SK-N-SH (cell line): ENCODE results near the gene C4orf36. TPM values are rescaled to one million over a fixed set of nuclear protein-coding genes. Genes with fewer than 3 reads are reported as not detected.
A peak's percentile ranks its signal among the peaks of the same experiment; 100 is the strongest.

Experiments
- CTCF ChIA-PET: fragments of 300-600, 350-600 bp; formaldehyde crosslinking; extraction: SDS; loops from one replicate; lab custom pipeline; 2021; lab: Yijun Ruan, JAX
- POLR2A ChIA-PET: fragments of 350-600 bp; sonication (Branson Sonifier 250); formaldehyde crosslinking; extraction: SDS; loops from one replicate; lab custom pipeline; 2020; ENCODE audit warnings: antibody characterized with exemption, inconsistent platforms; lab: Yijun Ruan, JAX
- DNase-seq: peaks from one replicate; pipeline ENCODE4 v3.0.0; 2012
- H2AFZ ChIP-seq: fragments of 200-600 bp; sonication (generic); 2 replicates; pipeline ENCODE4 v1.8.1; 2016; ENCODE audit warnings: antibody characterized with exemption, mild to moderate bottlenecking, low read depth
- H3F3A ChIP-seq: fragments of 200-600 bp; sonication (generic); replicated peaks from 2 replicates; pipeline ENCODE3; 2016; ENCODE audit warnings: antibody characterized with exemption, mild to moderate bottlenecking; ENCODE audit not compliant: insufficient read depth
- H3K27ac ChIP-seq, 2 experiments: fragments of 200-500 bp in 1 of 2; fragments of 200-600 bp in 1 of 2; sonication (Bioruptor generic) in 1 of 2; sonication (generic), shearing (Covaris generic) in 1 of 2; 2 replicates each; pipeline versions ENCODE4 v1.5.1 to v1.6.1; 2014 to 2016; ENCODE audit warnings: low read depth in 2 of 2, inconsistent platforms in 1 of 2, low read length in 1 of 2, mild to moderate bottlenecking in 1 of 2, mixed read lengths in 1 of 2
- H3K27me3 ChIP-seq: fragments of 200-600 bp; sonication (generic), shearing (Covaris generic); 2 replicates; pipeline ENCODE4 v1.6.1; 2016; ENCODE audit warnings: mixed run types; ENCODE audit not compliant: insufficient read depth
- H3K36me3 ChIP-seq, 2 experiments: fragments of 200-500 bp in 1 of 2; fragments of 200-600 bp in 1 of 2; sonication (Bioruptor generic) in 1 of 2; sonication (generic) in 1 of 2; replicated peaks in 1 of 2; 2 replicates each; pipeline versions ENCODE3 to v1.5.1; 2014 to 2016; ENCODE audit warnings: low read length in 1 of 2, mild to moderate bottlenecking in 1 of 2; ENCODE audit not compliant: insufficient read depth in 2 of 2, control insufficient read depth in 1 of 2
- H3K4me1 ChIP-seq, 2 experiments: fragments of 200-500 bp in 1 of 2; fragments of 200-600 bp in 1 of 2; sonication (Bioruptor generic) in 1 of 2; sonication (generic), shearing (Covaris generic) in 1 of 2; 2 replicates each; pipeline versions ENCODE4 v1.5.1 to v1.6.1; 2014 to 2016; ENCODE audit warnings: low read depth in 1 of 2, low read length in 1 of 2, mixed run types in 1 of 2; ENCODE audit not compliant: insufficient read depth in 2 of 2, control insufficient read depth in 1 of 2
- H3K4me2 ChIP-seq: fragments of 200-600 bp; sonication (generic), shearing (Covaris generic); 2 replicates; pipeline ENCODE4 v1.6.1; 2017; ENCODE audit warnings: mixed run types
- H3K4me3 ChIP-seq, 2 experiments: fragments of 200-500 bp in 1 of 2; fragments of 200-600 bp in 1 of 2; sonication (Bioruptor generic) in 1 of 2; sonication (generic), shearing (Covaris generic) in 1 of 2; 2 replicates each; pipeline versions ENCODE4 v1.5.1 to v1.8.1; 2014 to 2016; ENCODE audit warnings: low read depth in 2 of 2, inconsistent platforms in 1 of 2, low read length in 1 of 2, mild to moderate bottlenecking in 1 of 2, mixed read lengths in 1 of 2, moderate library complexity in 1 of 2
- H3K79me2 ChIP-seq: fragments of 200-600 bp; sonication (generic); 2 replicates; pipeline ENCODE4 v1.8.1; 2017; ENCODE audit warnings: mild to moderate bottlenecking; ENCODE audit not compliant: insufficient read depth
- H3K9ac ChIP-seq: fragments of 200-600 bp; sonication (generic); 2 replicates; pipeline ENCODE4 v1.6.1; 2017; ENCODE audit warnings: mixed run types
- H3K9me2 ChIP-seq: fragments of 200-600 bp; sonication (generic); 2 replicates; pipeline ENCODE4 v1.6.1; 2017; ENCODE audit warnings: mixed run types
- H3K9me3 ChIP-seq: fragments of 200-600 bp; sonication (generic); 2 replicates; pipeline ENCODE4 v1.6.1; 2017; ENCODE audit warnings: mixed run types, mild to moderate bottlenecking, moderate library complexity
- H4K20me1 ChIP-seq: fragments of 200-600 bp; sonication (generic); 2 replicates; pipeline ENCODE4 v1.6.1; 2017; ENCODE audit warnings: mild to moderate bottlenecking, mixed run types; ENCODE audit not compliant: insufficient read depth
- EZH2phosphoT487 ChIP-seq: fragments of 200-600 bp; sonication (generic); IDR thresholded peaks from 2 replicates; pipeline ENCODE4 v1.6.1; 2017; ENCODE audit warnings: low read depth, mixed run types, mild to moderate bottlenecking, antibody characterized with exemption, moderate library complexity, borderline replicate concordance
- FOSL2 ChIP-seq: IDR thresholded peaks from 2 replicates; pipeline ENCODE4 v1.4.0; 2012; ENCODE audit warnings: low read depth, mild to moderate bottlenecking, moderate library complexity, borderline replicate concordance
- NFIC ChIP-seq: IDR thresholded peaks from 2 replicates; pipeline ENCODE4 v1.4.0; 2012; ENCODE audit warnings: borderline replicate concordance
- RAD21 ChIP-seq: IDR thresholded peaks from 2 replicates; pipeline ENCODE4 v1.6.1; 2012; ENCODE audit warnings: mild to moderate bottlenecking, low read length
- RFX5 ChIP-seq: IDR thresholded peaks from 2 replicates; pipeline ENCODE4 v1.6.1; 2012; ENCODE audit warnings: mild to moderate bottlenecking, improper control_type of control experiment, low read length
- SMC3 ChIP-seq: IDR thresholded peaks from 2 replicates; pipeline ENCODE4 v1.6.1; 2012; ENCODE audit warnings: low read depth, low read length, improper control_type of control experiment
- WGBS: methylation state at CpG from one replicate; pipeline ENCODE4 v1.1.6; 2017; ENCODE audit warnings: low lambda C conversion rate; 5-methylcytosine and 5-hydroxymethylcytosine counted together
- polyA plus RNA-seq, 3 experiments: library from polyadenylated mRNA; depleted of rRNA; stranded (reverse); fragments of >200 nt; gene quantifications; 2 replicates each; pipeline ENCODE4 v1.2.3, GENCODE V29; 2012
- TF ChIP-seq, protein P1 (sequence below): IDR thresholded peaks from 2 replicates; pipeline ENCODE4; 2012
- TF ChIP-seq, protein P2 (sequence below): IDR thresholded peaks from 2 replicates; pipeline ENCODE4 v1.4.0; 2012; ENCODE audit warnings: low read depth, borderline replicate concordance

The C4orf36 gene
- polyA plus RNA-seq, 1 of the 3 experiments (the other 2 are of a cell fraction) = 0.71 TPM

DNA sequence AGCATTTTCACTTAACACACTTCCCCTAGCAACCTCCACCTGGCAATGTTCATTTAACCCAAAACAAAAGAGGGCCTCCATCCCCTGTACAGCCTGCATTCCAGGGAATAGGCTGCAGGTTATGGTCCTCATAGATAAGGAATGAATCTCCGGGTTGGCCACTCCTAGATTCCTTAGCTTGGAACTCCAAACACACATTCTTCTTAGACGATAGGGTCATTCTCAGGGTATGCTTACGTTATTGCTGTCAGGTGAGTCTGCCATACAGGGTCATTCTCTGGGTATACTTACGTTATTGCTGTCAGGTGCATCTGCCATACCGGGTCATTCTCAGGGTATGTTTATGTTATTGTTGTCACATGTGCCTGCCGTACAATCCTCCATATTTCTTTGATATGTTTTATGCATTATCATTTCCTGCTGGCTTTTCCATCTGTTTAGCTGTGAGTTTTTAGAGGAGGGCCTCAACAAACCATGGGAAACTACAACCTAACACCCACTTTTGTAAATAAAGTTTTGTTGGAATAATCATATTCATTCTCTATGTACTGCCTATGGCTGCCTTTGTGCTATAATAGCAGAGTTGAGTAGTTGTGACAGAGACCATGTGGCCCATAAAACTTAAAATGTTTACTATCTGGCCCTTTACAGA lies 34.3 kb upstream of the C4orf36 start (continued):
- TF ChIP-seq, protein P1, sequence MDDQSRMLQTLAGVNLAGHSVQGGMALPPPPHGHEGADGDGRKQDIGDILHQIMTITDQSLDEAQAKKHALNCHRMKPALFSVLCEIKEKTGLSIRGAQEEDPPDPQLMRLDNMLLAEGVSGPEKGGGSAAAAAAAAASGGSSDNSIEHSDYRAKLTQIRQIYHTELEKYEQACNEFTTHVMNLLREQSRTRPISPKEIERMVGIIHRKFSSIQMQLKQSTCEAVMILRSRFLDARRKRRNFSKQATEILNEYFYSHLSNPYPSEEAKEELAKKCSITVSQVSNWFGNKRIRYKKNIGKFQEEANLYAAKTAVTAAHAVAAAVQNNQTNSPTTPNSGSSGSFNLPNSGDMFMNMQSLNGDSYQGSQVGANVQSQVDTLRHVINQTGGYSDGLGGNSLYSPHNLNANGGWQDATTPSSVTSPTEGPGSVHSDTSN = no peak
- TF ChIP-seq FOSL2 (no peak), EZH2phosphoT487 (no peak), RFX5 (no peak)
- TF ChIP-seq, protein P2, sequence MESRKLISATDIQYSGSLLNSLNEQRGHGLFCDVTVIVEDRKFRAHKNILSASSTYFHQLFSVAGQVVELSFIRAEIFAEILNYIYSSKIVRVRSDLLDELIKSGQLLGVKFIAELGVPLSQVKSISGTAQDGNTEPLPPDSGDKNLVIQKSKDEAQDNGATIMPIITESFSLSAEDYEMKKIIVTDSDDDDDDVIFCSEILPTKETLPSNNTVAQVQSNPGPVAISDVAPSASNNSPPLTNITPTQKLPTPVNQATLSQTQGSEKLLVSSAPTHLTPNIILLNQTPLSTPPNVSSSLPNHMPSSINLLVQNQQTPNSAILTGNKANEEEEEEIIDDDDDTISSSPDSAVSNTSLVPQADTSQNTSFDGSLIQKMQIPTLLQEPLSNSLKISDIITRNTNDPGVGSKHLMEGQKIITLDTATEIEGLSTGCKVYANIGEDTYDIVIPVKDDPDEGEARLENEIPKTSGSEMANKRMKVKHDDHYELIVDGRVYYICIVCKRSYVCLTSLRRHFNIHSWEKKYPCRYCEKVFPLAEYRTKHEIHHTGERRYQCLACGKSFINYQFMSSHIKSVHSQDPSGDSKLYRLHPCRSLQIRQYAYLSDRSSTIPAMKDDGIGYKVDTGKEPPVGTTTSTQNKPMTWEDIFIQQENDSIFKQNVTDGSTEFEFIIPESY = no peak

DNA sequence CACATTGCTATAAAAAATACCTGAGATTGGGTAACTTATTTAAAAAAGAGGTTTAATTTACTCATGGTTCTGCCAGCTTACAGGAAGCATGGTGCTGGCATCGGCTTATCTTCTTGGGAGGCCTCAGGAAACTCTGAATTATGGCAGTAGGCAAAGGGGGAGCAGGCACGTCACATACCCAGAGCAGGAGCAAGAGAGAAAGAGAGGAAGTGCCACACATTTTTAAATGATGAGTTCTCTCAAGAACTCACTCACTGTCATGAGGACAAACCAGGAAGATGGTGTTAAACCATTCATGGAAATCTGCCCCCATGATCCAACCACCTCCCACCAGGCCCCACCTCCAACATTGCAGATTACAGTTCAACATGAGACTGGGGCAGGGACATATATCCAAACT lies 32.6 kb upstream of the C4orf36 start:
- H3K9me2 ChIP-seq = no peaks in the 10 kb centered on the region
- 7% methylated on average over 2 of the region's 2 CpGs for WGBS
- no peaks in the 10 kb centered on the region for H3K9me3 ChIP-seq
- H3K4me1 ChIP-seq = peaks cover 0 to 3% of the 10 kb centered on the region in 2 experiments; a peak in 1 of 4 replicates
- H3K9ac ChIP-seq = no peak overlapping the region
- POLR2A ChIA-PET = no interaction called here
- no peaks in the 10 kb centered on the region for H3K79me2 ChIP-seq
- H4K20me1 ChIP-seq = no peaks in the 10 kb centered on the region
- TF ChIP-seq RAD21 = no peak
- TF ChIP-seq, protein P1 = 0 out of 2 replicates have a peak, but pooled peaks have one; percentile 6
- H2AFZ ChIP-seq = no peak overlapping the region
- no peak overlapping the region for H3K27ac ChIP-seq
- no peaks in the 10 kb centered on the region for H3K27me3 ChIP-seq
- H3K36me3 ChIP-seq = no peaks in the 10 kb centered on the region
- no peaks in the 10 kb centered on the region for H3F3A ChIP-seq
- no peak for DNase-seq
- CTCF ChIA-PET = interaction anchor here (1.0 to 6.8 kb wide), 2 partner anchors 167 to 190 kb away, joined by 3 to 138 read pairs; no protein-coding TSS in a partner anchor
- H3K4me3 ChIP-seq = no peak overlapping the region
- no peak overlapping the region for H3K4me2 ChIP-seq

DNA sequence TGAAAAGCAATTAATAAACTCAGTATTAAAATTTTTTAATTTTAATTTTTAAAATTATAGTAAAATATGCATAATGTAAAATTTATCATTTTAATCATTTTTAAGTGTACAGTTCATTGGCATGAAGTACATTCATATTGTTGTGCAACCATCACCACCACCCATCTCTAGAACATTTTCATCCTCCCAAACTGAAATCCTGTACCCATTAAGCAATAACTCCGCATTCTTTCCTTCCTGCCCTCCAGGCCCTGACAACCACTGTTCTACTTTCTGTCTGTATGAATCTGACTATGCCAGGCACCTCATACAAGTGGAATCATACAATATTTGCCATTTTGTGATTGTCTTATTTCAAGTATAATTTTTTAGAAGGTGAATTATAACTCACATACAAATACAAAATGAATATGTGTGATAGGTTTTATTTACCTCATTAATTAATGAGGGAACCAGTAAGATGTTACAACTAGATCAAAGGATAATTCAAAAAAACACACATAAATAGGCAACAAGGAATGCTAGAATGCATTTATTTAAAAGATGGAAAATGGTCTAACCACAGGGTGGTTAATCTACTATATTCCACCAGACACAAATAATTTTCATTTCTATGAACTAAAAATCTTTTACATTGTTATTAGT lies 29.5 kb upstream of the C4orf36 start:
- no peaks in the 10 kb centered on the region for H3K9me3 ChIP-seq
- H3K4me3 ChIP-seq = no peak overlapping the region
- no peaks in the 10 kb centered on the region for H3K9me2 ChIP-seq
- ChIA-PET CTCF (interaction anchor here (0.6 to 6.8 kb wide), 56 partner anchors 9 to 614 kb away, joined by 3 to 138 read pairs (median 5); partner anchors contain the start of genes AFF1 and C4orf36), POLR2A (interaction anchor here (1.0 to 1.6 kb wide), 3 partner anchors 13 to 172 kb away, joined by 3 to 5 read pairs (median 5); partner anchors contain the start of gene AFF1)
- 82% methylated on average over 1 of the region's 1 CpG for WGBS
- no peak overlapping the region for H2AFZ ChIP-seq
- no peak overlapping the region for H3K4me2 ChIP-seq
- no peak overlapping the region for H3K27ac ChIP-seq
- H3K4me1 ChIP-seq = no peaks in the 10 kb centered on the region
- TF ChIP-seq NFIC (no peak), SMC3 (no peak)
- no peaks in the 10 kb centered on the region for H3K27me3 ChIP-seq
- no peaks in the 10 kb centered on the region for H3K36me3 ChIP-seq
- H3K79me2 ChIP-seq = no peaks in the 10 kb centered on the region
- no peak for DNase-seq
- H3F3A ChIP-seq = no peaks in the 10 kb centered on the region
- no peak overlapping the region for H3K9ac ChIP-seq
- no peaks in the 10 kb centered on the region for H4K20me1 ChIP-seq
